H9 (cell line): ENCODE results near the gene KRTAP12-2. TPM values are rescaled to one million over a fixed set of nuclear protein-coding genes. Genes with fewer than 3 reads are reported as not detected.

Source experiments
- DNase-seq: peaks from one replicate; pipeline ENCODE4 v3.0.0-alpha.2; 2017
- H2AFZ ChIP-seq: one replicate; pipeline ENCODE4 v1.6.1; 2013; ENCODE audit warnings: mild to moderate bottlenecking, low read length, control low read depth, moderate library complexity
- H2AK5ac ChIP-seq: 2 replicates; pipeline ENCODE4 v1.6.1; 2013; ENCODE audit warnings: low read length, control low read depth, mixed read lengths; ENCODE audit not compliant: insufficient read length
- H2BK120ac ChIP-seq: one replicate; pipeline ENCODE4 v1.6.1; 2013; ENCODE audit warnings: low read depth, mild to moderate bottlenecking, low read length, control low read depth, inconsistent platforms; ENCODE audit not compliant: poor library complexity, severe bottlenecking
- H2BK12ac ChIP-seq: 2 replicates; pipeline ENCODE4 v1.6.1; 2013; ENCODE audit warnings: low read length, control low read depth, mixed read lengths, low read depth; ENCODE audit not compliant: insufficient read length
- H2BK15ac ChIP-seq: 2 replicates; pipeline ENCODE4 v1.6.1; 2013; ENCODE audit warnings: low read depth, low read length, control low read depth
- H2BK20ac ChIP-seq: one replicate; pipeline ENCODE4 v1.6.1; 2013; ENCODE audit warnings: low read depth, mild to moderate bottlenecking, low read length, control low read depth, inconsistent platforms; ENCODE audit not compliant: poor library complexity, severe bottlenecking
- H2BK5ac ChIP-seq: 2 replicates; pipeline ENCODE4 v1.6.1; 2013; ENCODE audit warnings: low read length, control low read depth, mixed read lengths; ENCODE audit not compliant: insufficient read length
- H3K14ac ChIP-seq: 2 replicates; pipeline ENCODE4 v1.6.1; 2013; ENCODE audit warnings: low read length, control low read depth; ENCODE audit not compliant: insufficient read depth
- H3K18ac ChIP-seq: 2 replicates; pipeline ENCODE4 v1.6.1; 2013; ENCODE audit warnings: low read depth, mild to moderate bottlenecking, mixed read lengths, low read length, control low read depth; ENCODE audit not compliant: insufficient read length
- H3K23ac ChIP-seq: 2 replicates; pipeline ENCODE4 v1.6.1; 2013; ENCODE audit warnings: low read length, control low read depth, mixed read lengths, low read depth; ENCODE audit not compliant: insufficient read length
- H3K23me2 ChIP-seq: 2 replicates; pipeline ENCODE4 v1.6.1; 2013; ENCODE audit warnings: low read depth, mild to moderate bottlenecking, mixed read lengths, low read length, control low read depth; ENCODE audit not compliant: insufficient read length, poor library complexity, severe bottlenecking
- H3K27ac ChIP-seq: 2 replicates; pipeline ENCODE4 v1.5.1; 2013; ENCODE audit warnings: low read length, control low read depth, mixed read lengths, low read depth; ENCODE audit not compliant: insufficient read length
- H3K27me3 ChIP-seq: 2 replicates; pipeline ENCODE4 v1.6.1; 2013; ENCODE audit warnings: low read length, control low read depth, inconsistent platforms; ENCODE audit not compliant: insufficient read depth
- H3K4ac ChIP-seq: 2 replicates; pipeline ENCODE4 v1.6.1; 2013; ENCODE audit warnings: low read depth, mild to moderate bottlenecking, control low read depth, inconsistent platforms, low read length, moderate library complexity
- H3K4me1 ChIP-seq: 2 replicates; pipeline ENCODE4 v1.6.1; 2013; ENCODE audit warnings: low read length, control low read depth, inconsistent platforms; ENCODE audit not compliant: insufficient read depth
- H3K4me2 ChIP-seq: 2 replicates; pipeline ENCODE4 v1.6.1; 2013; ENCODE audit warnings: low read length, control low read depth, mixed read lengths; ENCODE audit not compliant: insufficient read length, insufficient read depth
- H3K56ac ChIP-seq: 2 replicates; pipeline ENCODE4 v1.6.1; 2013; ENCODE audit warnings: low read depth, mild to moderate bottlenecking, mixed read lengths, low read length, control low read depth; ENCODE audit not compliant: insufficient read length
- H3K79me1 ChIP-seq: 2 replicates; pipeline ENCODE4 v1.6.1; 2013; ENCODE audit warnings: low read depth, mild to moderate bottlenecking, moderate library complexity, low read length, control low read depth, inconsistent platforms; ENCODE audit not compliant: insufficient read depth, poor library complexity, severe bottlenecking
- H3K79me2 ChIP-seq: 2 replicates; pipeline ENCODE4 v1.6.1; 2013; ENCODE audit warnings: low read length, control low read depth, inconsistent platforms; ENCODE audit not compliant: insufficient read depth
- H3K9ac ChIP-seq: 2 replicates; pipeline ENCODE4 v1.6.1; 2013; ENCODE audit warnings: low read length, control low read depth, mixed read lengths; ENCODE audit not compliant: insufficient read length; ENCODE audit errors: extremely low read depth
- H3K9me3 ChIP-seq: one replicate; pipeline ENCODE4 v1.6.1; 2013; ENCODE audit warnings: low read depth, low read length, inconsistent platforms; ENCODE audit not compliant: control insufficient read depth
- H3T11ph ChIP-seq: one replicate; pipeline ENCODE4 v1.6.1; 2013; ENCODE audit warnings: mild to moderate bottlenecking, low read length, control low read depth, inconsistent platforms
- H4K20me1 ChIP-seq: one replicate; pipeline ENCODE4 v1.6.1; 2013; ENCODE audit not compliant: control insufficient read depth, insufficient read length, insufficient read depth
- H4K5ac ChIP-seq: 2 replicates; pipeline ENCODE4 v1.6.1; 2013; ENCODE audit warnings: low read depth, mild to moderate bottlenecking, mixed read lengths, low read length, control low read depth; ENCODE audit not compliant: insufficient read length
- H4K8ac ChIP-seq: replicated peaks from 2 replicates; pipeline ENCODE4 v1.6.1; 2013; ENCODE audit warnings: low read length, control low read depth, mixed read lengths, low read depth; ENCODE audit not compliant: insufficient read length
- H4K91ac ChIP-seq: 2 replicates; pipeline ENCODE4 v1.6.1; 2013; ENCODE audit warnings: low read depth, mild to moderate bottlenecking, moderate library complexity, mixed read lengths, low read length, control low read depth; ENCODE audit not compliant: insufficient read length
- H3K27ac Mint-ChIP-seq, 3 experiments: 2 replicates in 2 of 3; 3 replicates in 1 of 3; pipeline ENCODE4 v1.8.0; 2020 to 2021; ENCODE audit warnings: mixed read lengths in 3 of 3, mild to moderate bottlenecking in 1 of 3, moderate library complexity in 1 of 3
- H3K27me3 Mint-ChIP-seq: 2 replicates; pipeline ENCODE4 v1.8.0; 2021; ENCODE audit warnings: low read depth, mild to moderate bottlenecking, moderate library complexity, mixed read lengths
- H3K36me3 Mint-ChIP-seq, 3 experiments: 2 replicates in 2 of 3; 3 replicates in 1 of 3; pipeline ENCODE4 v1.8.0; 2020 to 2021; ENCODE audit warnings: low read depth in 3 of 3, mixed read lengths in 3 of 3; ENCODE audit not compliant: insufficient read depth in 1 of 3
- H3K4me1 Mint-ChIP-seq, 2 experiments: 2 replicates each; pipeline ENCODE4 v1.8.0; 2020; ENCODE audit warnings: mixed read lengths in 2 of 2
- H3K4me3 Mint-ChIP-seq, 2 experiments: 2 replicates in 1 of 2; 3 replicates in 1 of 2; pipeline ENCODE4 v1.8.0; 2020 to 2021; ENCODE audit warnings: mild to moderate bottlenecking in 2 of 2, mixed read lengths in 2 of 2, moderate library complexity in 1 of 2
- H3K9me3 Mint-ChIP-seq, 2 experiments: 2 replicates in 1 of 2; 3 replicates in 1 of 2; pipeline ENCODE4 v1.8.0; 2020; ENCODE audit warnings: mild to moderate bottlenecking in 2 of 2, mixed read lengths in 2 of 2, moderate library complexity in 1 of 2
- WGBS: extraction: QIAGEN DNeasy Blood & Tissue Kit; methylation state at CpG from one replicate; pipeline ENCODE4 v1.1.7; 2013; ENCODE audit warnings: missing lambda C conversion rate, low lambda C conversion rate, mixed read lengths; ENCODE audit not compliant: insufficient read length; ENCODE audit errors: extremely low coverage; 5-methylcytosine and 5-hydroxymethylcytosine counted together
- total RNA-seq: library from RNA; stranded (reverse); gene quantifications from 2 replicates; pipeline ENCODE4 v1.2.1, GENCODE V29; 2021
- TF ChIP-seq, protein P1 (sequence below): fragments of 200-600 bp; sonication (generic); conservative IDR thresholded peaks from 3 replicates; pipeline ENCODE4 v1.8.0; 2021; ENCODE audit warnings: antibody characterized with exemption, mild to moderate bottlenecking

The KRTAP12-2 gene
- total RNA-seq, 1 experiment from 2014 or later: not detected

DNA sequence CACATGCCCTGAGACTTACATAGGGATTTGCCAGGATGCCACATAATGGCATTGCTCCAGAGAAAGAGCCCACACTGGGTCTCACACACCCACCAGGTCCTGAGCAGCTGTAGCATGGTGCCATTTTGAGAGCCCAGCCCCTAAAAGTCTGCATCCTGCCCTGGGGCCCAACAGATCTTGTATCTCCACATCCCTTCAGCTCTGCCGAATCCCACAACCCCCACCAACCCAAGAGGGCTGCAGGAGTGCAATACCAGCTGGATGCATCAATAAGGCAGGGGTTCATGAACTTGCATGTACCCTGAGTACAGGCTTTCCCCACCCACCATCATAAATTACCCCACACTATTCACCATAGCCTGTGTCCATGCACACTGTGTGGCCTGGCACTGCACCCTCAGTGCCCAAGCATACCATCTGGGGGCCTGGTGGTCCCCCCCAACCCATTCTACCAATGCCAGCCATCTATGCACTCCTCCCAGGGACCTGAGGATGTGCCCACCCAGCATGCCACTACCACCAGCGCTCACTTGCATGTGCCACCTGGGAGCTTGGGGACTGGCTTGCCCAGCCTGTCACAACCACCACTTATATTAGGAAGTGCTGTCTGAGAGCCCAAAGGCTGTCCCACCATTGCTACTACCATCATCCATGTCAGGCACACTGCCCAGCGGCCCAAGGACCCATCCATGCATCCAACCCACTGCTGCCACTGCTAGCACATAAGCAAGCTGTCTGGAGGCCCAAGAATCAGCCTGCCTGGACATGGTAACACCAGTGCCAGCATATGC lies 4.1 kb upstream of the KRTAP12-2 start:
- peaks cover 4% of the 10 kb centered on the region; the same call in 1 of the 2 replicates for H3K27me3 Mint-ChIP-seq
- Histone ChIP-seq H3K18ac (no peak overlapping the region), H3K56ac (no peak overlapping the region), H2AFZ (no peak overlapping the region), H3K4me1 (no peaks in the 10 kb centered on the region), H3K9me3 (no peaks in the 10 kb centered on the region), H3K79me1 (no peaks in the 10 kb centered on the region), H4K20me1 (no peaks in the 10 kb centered on the region), H3K9ac (no peak overlapping the region), H2BK5ac (no peak overlapping the region), H3K27ac (no peak overlapping the region), H3K4me2 (no peak overlapping the region), H4K91ac (no peak overlapping the region), H3K27me3 (no peaks in the 10 kb centered on the region), H2BK120ac (no peak overlapping the region), H3K23me2 (no peaks in the 10 kb centered on the region), H3K79me2 (no peaks in the 10 kb centered on the region), H2BK15ac (no peak overlapping the region), H3K23ac (no peak overlapping the region), H4K5ac (no peak overlapping the region), H3K4ac (no peak overlapping the region), H2BK12ac (no peak overlapping the region), H4K8ac (no peak overlapping the region), H2AK5ac (no peak overlapping the region), H3T11ph (no peak overlapping the region), H2BK20ac (no peak overlapping the region), H3K14ac (no peak overlapping the region)
- peaks cover 38 to 51% of the 10 kb centered on the region in 2 experiments for H3K9me3 Mint-ChIP-seq
- TF ChIP-seq, protein P1, sequence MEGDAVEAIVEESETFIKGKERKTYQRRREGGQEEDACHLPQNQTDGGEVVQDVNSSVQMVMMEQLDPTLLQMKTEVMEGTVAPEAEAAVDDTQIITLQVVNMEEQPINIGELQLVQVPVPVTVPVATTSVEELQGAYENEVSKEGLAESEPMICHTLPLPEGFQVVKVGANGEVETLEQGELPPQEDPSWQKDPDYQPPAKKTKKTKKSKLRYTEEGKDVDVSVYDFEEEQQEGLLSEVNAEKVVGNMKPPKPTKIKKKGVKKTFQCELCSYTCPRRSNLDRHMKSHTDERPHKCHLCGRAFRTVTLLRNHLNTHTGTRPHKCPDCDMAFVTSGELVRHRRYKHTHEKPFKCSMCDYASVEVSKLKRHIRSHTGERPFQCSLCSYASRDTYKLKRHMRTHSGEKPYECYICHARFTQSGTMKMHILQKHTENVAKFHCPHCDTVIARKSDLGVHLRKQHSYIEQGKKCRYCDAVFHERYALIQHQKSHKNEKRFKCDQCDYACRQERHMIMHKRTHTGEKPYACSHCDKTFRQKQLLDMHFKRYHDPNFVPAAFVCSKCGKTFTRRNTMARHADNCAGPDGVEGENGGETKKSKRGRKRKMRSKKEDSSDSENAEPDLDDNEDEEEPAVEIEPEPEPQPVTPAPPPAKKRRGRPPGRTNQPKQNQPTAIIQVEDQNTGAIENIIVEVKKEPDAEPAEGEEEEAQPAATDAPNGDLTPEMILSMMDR: no peak
- no peak overlapping the region for H3K4me3 Mint-ChIP-seq
- peaks cover 12 to 43% (median 17%) of the 10 kb centered on the region in 3 experiments for H3K36me3 Mint-ChIP-seq
- H3K4me1 Mint-ChIP-seq: no peaks in the 10 kb centered on the region; a peak in 1 of 4 replicates
- H3K27ac Mint-ChIP-seq: no peak overlapping the region
- DNase-seq: no peak
- no CpG with 5 or more reads among the region's 3 CpGs for WGBS
